ENCODE data around the gene ACTG1.

Gene ACTG1

DNA sequence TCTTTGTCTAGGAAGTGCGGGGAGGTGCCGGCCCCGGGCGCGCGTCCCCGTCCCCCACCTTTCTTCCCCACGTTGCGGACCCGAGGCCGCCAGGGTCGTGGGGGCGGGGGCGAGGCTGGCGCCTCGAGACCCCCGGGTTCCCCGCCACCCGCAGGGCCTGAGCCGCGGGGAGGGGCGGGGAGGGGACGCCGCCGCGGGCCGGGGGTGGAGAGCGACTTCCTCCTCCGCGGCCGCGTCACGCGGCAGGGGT is 1.8 kb upstream of the ACTG1 start:
- WGBS, 2 experiments (ENCODE audit: insufficient coverage in 2 of 2) = 0% methylated on average over 3 to 29 of the region's 34 CpGs
- H3K27ac ChIP-seq (ENCODE audit: low read depth, low read length, severe bottlenecking) = peak overlapping the region; percentile 92
- H3K4me1 ChIP-seq (ENCODE audit: control insufficient read depth, insufficient read depth, low read length, poor library complexity, severe bottlenecking) = peaks cover 36% of the 10 kb centered on the region
- peak overlapping the region; percentile 61 for H3K4me3 ChIP-seq (ENCODE audit: extremely low read depth, insufficient read depth, low read length, poor library complexity, severe bottlenecking)
- H3K9me3 ChIP-seq (ENCODE audit: control insufficient read depth, low read length) = no peaks in the 10 kb centered on the region
- peaks cover 30% of the 10 kb centered on the region for H3K36me3 ChIP-seq (ENCODE audit: control insufficient read depth, insufficient read depth, low read length)

DNA sequence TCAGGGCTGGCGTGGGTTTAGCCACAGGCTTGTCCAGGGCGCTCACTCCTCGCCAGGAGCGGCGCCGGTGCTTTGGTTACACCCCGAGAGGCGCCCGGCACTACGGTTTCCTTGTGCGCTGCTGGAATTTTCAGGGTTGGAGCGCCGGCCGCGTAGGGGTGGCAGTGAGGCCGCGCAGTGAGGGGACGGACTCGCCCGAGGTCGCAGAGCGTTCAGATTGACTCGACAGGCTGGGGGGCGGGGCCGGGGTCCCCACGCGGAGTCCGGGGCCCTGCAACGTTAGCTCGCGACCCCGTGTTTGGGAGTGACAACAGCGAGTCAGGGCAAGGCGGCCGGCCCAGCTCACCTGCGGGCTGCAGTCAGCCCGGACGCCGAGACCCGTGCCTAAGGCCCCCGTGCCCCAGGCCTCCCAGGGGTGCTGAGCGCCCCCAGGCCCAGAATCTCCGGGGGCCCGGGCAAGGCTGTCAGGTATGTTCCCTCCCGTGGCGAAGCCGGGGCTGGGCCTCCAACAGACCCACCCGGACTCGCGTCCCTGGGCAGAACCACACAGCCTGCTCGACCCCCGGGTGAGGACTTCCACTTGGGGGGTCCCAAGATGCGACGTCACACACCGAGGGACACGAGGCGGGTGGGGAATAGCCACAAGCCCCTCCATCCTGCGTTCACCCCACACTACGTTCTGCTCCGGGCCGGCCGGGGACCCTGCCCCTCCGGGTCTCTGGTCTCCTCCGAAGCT is 1.3 kb upstream of the ACTG1 start:
- Histone ChIP-seq H3K9me3 (ENCODE audit: control insufficient read depth, low read length) (no peaks in the 10 kb centered on the region), H3K4me1 (ENCODE audit: control insufficient read depth, insufficient read depth, low read length, poor library complexity, severe bottlenecking) (peaks cover 33% of the 10 kb centered on the region), H3K36me3 (ENCODE audit: control insufficient read depth, insufficient read depth, low read length) (peaks cover 35% of the 10 kb centered on the region), H3K27ac (ENCODE audit: low read depth, low read length, severe bottlenecking) (peak overlapping the region; percentile 92), H3K4me3 (ENCODE audit: extremely low read depth, insufficient read depth, low read length, poor library complexity, severe bottlenecking) (peak overlapping the region; percentile 61)
- 1% methylated on average over 61 to 63 of the region's 64 CpGs for WGBS, 2 experiments (ENCODE audit: insufficient coverage in 2 of 2)

DNA sequence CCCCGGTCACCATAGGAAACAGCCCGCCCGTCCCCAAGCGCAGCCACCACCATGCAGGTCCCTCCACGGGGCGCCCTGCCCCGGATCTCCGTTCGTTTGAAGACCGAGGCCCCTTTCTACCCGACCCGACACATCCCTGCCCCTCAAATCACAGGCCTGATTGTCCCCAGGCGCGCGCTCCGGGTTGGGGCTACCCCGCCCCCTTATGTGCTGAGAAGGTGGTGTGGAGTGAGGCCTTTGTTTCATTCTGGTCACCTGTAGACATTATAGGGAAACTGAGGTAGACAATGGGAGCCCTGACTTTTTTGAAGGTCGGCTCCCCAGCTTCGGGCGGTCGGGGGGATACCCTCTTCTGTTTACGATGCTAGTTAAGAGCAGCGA is 763 bp upstream of the ACTG1 start:
- WGBS, 2 experiments (ENCODE audit: insufficient coverage in 2 of 2) = 0% methylated on average over 10 to 13 of the region's 23 CpGs
- H3K27ac ChIP-seq (ENCODE audit: low read depth, low read length, severe bottlenecking) = peak overlapping the region; percentile 92

DNA sequence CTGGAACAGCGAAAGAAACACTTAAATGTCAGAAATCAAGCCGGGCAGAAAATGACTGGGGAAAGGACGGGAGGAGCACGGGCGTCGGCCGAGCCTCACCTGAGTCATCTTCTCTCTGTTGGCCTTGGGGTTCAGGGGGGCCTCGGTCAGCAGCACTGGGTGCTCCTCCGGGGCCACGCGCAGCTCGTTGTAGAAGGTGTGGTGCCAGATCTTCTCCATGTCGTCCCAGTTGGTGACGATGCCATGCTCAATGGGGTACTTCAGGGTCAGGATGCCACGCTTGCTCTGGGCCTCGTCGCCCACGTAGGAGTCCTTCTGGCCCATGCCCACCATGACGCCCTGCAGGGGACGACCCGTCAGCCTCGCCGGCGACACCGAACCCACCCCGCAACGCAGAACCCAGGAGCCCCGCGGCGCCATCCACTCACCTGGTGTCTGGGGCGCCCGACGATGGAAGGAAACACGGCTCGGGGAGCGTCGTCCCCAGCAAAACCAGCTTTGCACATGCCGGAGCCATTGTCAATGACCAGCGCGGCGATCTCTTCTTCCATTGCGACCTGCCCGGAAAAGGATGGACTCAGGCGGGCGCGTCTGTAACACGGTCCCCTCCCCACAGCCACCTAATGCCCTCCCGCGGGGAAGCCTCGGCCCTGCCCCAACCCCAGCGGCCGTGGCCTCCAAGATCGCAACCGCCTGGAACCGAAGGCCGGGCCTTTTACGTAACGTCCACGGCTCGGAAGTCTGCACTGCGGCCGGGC is 616 bp downstream of the ACTG1 start:
- WGBS, 2 experiments (ENCODE audit: insufficient coverage in 2 of 2) = 0 to 1% methylated on average over 48 to 62 of the region's 62 CpGs
- H3K4me3 ChIP-seq (ENCODE audit: extremely low read depth, insufficient read depth, low read length, poor library complexity, severe bottlenecking) = peak overlapping the region; percentile 84
- no peaks in the 10 kb centered on the region for H3K9me3 ChIP-seq (ENCODE audit: control insufficient read depth, low read length)
- H3K27ac ChIP-seq (ENCODE audit: low read depth, low read length, severe bottlenecking) = peak overlapping the region; percentile 69
- peaks cover 19% of the 10 kb centered on the region for H3K4me1 ChIP-seq (ENCODE audit: control insufficient read depth, insufficient read depth, low read length, poor library complexity, severe bottlenecking)
- H3K36me3 ChIP-seq (ENCODE audit: control insufficient read depth, insufficient read depth, low read length) = peaks cover 39% of the 10 kb centered on the region

More for the DNA sequence above, 763 bp upstream of the ACTG1 start:
- Histone ChIP-seq H3K36me3 (ENCODE audit: control insufficient read depth, insufficient read depth, low read length) (peaks cover 39% of the 10 kb centered on the region), H3K4me3 (ENCODE audit: extremely low read depth, insufficient read depth, low read length, poor library complexity, severe bottlenecking) (peak overlapping the region; percentile 61), H3K4me1 (ENCODE audit: control insufficient read depth, insufficient read depth, low read length, poor library complexity, severe bottlenecking) (peaks cover 32% of the 10 kb centered on the region), H3K9me3 (ENCODE audit: control insufficient read depth, low read length) (no peaks in the 10 kb centered on the region)

DNA sequence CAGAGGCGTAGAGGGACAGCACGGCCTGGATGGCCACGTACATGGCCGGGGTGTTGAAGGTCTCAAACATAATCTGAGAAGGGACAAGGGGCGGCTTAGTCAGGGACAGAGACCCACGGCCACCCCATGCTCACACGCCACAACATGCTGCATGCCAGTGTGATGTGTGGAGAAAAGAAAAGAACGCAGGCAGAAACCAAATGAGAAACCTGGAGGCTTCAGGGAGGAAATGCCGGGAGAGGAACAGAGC is 1.1 kb downstream of the ACTG1 start:
- H3K9me3 ChIP-seq (ENCODE audit: control insufficient read depth, low read length) = no peaks in the 10 kb centered on the region
- peaks cover 39% of the 10 kb centered on the region for H3K36me3 ChIP-seq (ENCODE audit: control insufficient read depth, insufficient read depth, low read length)
- H3K27ac ChIP-seq (ENCODE audit: low read depth, low read length, severe bottlenecking) = peak overlapping the region; percentile 23
- peaks cover 14% of the 10 kb centered on the region for H3K4me1 ChIP-seq (ENCODE audit: control insufficient read depth, insufficient read depth, low read length, poor library complexity, severe bottlenecking)
- WGBS, 2 experiments (ENCODE audit: insufficient coverage in 2 of 2) = 3% methylated on average over 5 to 7 of the region's 9 CpGs
- peak overlapping the region; percentile 84 for H3K4me3 ChIP-seq (ENCODE audit: extremely low read depth, insufficient read depth, low read length, poor library complexity, severe bottlenecking)

DNA sequence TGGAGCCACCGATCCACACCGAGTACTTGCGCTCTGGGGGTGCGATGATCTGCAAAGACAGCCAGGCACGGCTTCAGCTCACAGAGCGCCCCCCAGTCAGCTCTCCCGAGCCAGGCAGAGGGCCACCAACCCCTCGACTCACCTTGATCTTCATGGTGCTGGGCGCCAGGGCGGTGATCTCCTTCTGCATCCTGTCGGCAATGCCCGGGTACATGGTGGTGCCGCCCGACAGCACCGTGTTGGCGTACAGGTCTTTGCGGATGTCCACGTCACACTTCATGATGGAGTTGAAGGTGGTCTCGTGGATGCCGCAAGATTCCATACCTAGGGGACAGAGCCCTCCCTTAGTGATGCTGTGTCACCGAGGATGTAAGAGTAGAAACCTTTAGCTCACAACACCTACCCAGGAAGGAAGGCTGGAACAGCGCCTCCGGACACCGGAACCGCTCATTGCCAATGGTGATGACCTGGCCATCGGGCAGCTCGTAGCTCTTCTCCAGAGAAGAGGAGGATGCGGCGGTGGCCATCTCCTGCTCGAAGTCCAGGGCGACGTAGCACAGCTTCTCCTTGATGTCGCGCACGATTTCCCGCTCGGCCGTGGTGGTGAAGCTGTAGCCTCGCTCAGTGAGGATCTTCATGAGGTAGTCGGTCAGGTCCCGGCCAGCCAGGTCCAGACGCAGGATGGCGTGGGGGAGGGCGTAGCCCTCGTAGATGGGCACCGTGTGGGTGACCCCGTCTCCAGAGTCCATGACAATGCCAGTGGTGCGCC is 1.6 kb downstream of the ACTG1 start:
- peak overlapping the region; percentile 84 for H3K4me3 ChIP-seq (ENCODE audit: extremely low read depth, insufficient read depth, low read length, poor library complexity, severe bottlenecking)
- H3K27ac ChIP-seq (ENCODE audit: low read depth, low read length, severe bottlenecking) = peak overlapping the region; percentile 23
- WGBS, 2 experiments (ENCODE audit: insufficient coverage in 2 of 2) = 4 to 5% methylated on average over 31 to 45 of the region's 48 CpGs
- H3K36me3 ChIP-seq (ENCODE audit: control insufficient read depth, insufficient read depth, low read length) = peaks cover 39% of the 10 kb centered on the region
- H3K4me1 ChIP-seq (ENCODE audit: control insufficient read depth, insufficient read depth, low read length, poor library complexity, severe bottlenecking) = peaks cover 9% of the 10 kb centered on the region
- H3K9me3 ChIP-seq (ENCODE audit: control insufficient read depth, low read length) = no peaks in the 10 kb centered on the region

DNA sequence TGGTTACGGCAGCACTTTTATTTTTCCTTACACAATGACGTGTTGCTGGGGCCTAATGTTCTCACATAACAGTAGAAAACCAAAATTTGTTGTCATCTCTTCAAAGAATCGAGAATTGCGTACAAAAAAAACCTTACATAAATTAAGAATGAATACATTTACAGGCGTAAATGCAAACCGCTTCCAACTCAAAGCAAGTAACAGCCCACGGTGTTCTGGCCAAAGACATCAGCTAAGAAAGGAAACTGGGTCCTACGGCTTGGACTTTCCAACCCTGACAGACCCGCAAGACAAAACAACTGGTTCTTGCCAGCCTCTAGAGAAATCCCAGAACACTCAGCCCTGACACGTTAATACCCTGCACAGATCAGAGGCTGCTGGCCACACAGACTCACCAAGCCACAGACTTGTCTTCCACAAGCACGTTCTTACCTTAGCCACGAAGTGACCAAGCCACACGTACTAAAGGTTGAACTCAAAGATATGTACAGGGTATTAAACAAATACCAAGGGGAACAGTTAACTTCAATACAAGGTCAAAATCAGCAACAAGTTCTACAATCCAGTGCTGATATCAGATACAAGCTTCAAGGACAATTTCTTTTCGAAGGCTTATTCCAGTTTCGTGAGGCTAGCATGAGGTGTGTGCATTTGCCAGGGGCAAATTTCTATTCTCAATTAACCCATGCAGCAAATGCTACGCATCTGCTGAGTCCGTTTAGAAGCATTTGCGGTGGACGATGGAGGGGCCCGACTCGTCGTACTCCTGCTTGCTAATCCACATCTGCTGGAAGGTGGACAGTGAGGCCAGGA is 2.4 kb downstream of the ACTG1 start:
- H3K27ac ChIP-seq (ENCODE audit: low read depth, low read length, severe bottlenecking) = peak overlapping the region; percentile 16
- H3K9me3 ChIP-seq (ENCODE audit: control insufficient read depth, low read length) = no peaks in the 10 kb centered on the region
- peaks cover 6% of the 10 kb centered on the region for H3K4me1 ChIP-seq (ENCODE audit: control insufficient read depth, insufficient read depth, low read length, poor library complexity, severe bottlenecking)
- peaks cover 39% of the 10 kb centered on the region for H3K36me3 ChIP-seq (ENCODE audit: control insufficient read depth, insufficient read depth, low read length)
- peak overlapping the region; percentile 84 for H3K4me3 ChIP-seq (ENCODE audit: extremely low read depth, insufficient read depth, low read length, poor library complexity, severe bottlenecking)
- WGBS, 2 experiments (ENCODE audit: insufficient coverage in 2 of 2) = 18 to 22% methylated on average over 17 to 18 of the region's 22 CpGs

DNA sequence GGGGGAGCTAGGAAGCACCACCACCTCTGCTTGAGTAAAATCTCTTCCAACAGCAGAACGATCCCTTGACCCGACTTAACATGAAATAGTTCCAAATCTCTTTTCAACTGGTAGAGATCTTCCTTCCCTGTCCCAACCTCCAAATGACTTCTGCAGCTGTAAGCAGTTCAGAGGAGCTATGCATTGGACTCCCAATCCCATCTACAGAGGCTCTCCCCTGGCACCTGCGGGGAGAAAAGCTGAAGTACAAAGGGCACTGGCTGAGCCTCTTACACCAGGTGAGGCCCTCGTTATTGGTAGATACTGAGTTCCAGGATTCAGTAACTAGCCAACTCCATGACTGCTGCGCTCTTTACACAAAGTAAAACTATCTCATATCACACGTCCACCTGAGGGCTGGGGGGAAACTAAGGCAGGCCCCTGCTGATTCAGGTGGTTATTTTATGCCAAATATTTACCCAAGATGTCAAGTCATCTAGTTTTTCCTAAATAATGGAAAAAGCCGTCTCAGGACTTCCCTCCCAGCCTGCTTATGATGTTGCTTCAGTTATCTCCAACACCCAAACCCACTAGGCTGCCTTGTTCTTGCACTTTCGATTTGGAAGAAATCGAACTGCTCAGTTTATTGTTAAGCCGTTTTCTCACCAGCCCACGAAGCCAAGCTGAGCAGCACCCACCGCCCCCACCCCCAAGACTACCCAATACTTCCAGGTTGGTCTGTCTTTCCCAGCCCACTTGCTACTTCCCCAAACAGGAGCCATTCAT is 3.2 kb downstream of the ACTG1 start:
- 57 to 62% methylated on average over 8 to 10 of the region's 12 CpGs for whole genome bisulfite sequencing, 2 experiments (ENCODE audit: insufficient coverage in 2 of 2)
- H3K27ac ChIP-seq (ENCODE audit: low read depth, low read length, severe bottlenecking) = peak overlapping the region; percentile 23
- peak overlapping the region; percentile 84 for H3K4me3 ChIP-seq (ENCODE audit: extremely low read depth, insufficient read depth, low read length, poor library complexity, severe bottlenecking)
- no peaks in the 10 kb centered on the region for H3K9me3 ChIP-seq (ENCODE audit: control insufficient read depth, low read length)
- peaks cover 6% of the 10 kb centered on the region for H3K4me1 ChIP-seq (ENCODE audit: control insufficient read depth, insufficient read depth, low read length, poor library complexity, severe bottlenecking)
- H3K36me3 ChIP-seq (ENCODE audit: control insufficient read depth, insufficient read depth, low read length) = peaks cover 39% of the 10 kb centered on the region

DNA sequence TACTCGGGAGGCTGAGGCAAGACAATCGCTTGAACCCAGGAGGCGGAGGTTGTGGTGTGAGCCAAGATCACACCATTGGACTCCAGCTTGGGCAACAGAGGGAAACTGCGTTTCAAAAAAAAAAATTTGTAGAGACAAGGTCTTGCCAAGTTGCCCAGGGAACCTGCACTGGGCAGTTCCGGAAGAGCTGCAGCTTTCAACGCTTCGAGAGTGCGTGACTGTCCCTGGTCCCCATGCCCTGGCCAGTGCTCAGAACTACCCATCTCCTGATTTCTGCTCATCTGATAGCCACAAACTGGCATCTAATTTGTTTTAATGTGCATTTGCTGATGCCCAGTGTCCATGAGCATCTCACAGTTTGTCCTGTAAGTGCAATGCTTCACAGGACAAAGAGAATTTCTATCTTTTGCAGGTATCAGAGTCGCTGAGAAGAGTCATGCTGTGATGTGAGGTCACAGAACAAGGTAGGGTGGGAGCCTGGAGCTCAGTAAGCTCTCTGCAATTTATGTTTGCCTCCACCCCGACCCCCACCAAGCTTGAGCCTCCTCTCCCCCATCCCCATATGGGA is 3.9 kb downstream of the ACTG1 start:
- peak overlapping the region; percentile 23 for H3K27ac ChIP-seq (ENCODE audit: low read depth, low read length, severe bottlenecking)
- peak overlapping the region; percentile 84 for H3K4me3 ChIP-seq (ENCODE audit: extremely low read depth, insufficient read depth, low read length, poor library complexity, severe bottlenecking)
- 86 to 88% methylated on average over 9 of the region's 10 CpGs for WGBS, 2 experiments (ENCODE audit: insufficient coverage in 2 of 2)
- no peaks in the 10 kb centered on the region for H3K9me3 ChIP-seq (ENCODE audit: control insufficient read depth, low read length)
- peaks cover 3% of the 10 kb centered on the region for H3K4me1 ChIP-seq (ENCODE audit: control insufficient read depth, insufficient read depth, low read length, poor library complexity, severe bottlenecking)
- H3K36me3 ChIP-seq (ENCODE audit: control insufficient read depth, insufficient read depth, low read length) = peaks cover 39% of the 10 kb centered on the region

DNA sequence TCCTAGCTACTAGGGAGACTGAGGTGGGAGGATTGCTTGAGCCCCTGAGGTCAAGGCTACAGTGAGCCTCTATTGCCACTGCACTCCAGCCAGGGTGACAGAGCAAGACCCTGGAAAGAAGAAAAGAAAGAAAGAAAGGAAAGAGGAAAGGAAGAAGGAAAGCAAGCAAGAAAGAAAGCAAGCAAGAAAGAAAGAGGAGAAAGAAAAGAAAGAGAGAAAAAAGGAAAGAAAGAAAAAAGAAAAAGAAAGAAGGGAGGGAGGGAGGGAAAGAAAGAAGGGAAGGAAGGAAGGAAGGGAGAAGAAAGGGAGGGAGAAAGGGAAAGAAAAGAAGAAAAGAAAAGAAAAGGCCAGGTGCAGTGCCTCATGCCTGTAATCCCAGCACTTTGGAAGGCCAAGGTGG is 9.0 kb downstream of the ACTG1 start:
- peaks cover 11% of the 10 kb centered on the region for H3K4me1 ChIP-seq (ENCODE audit: control insufficient read depth, insufficient read depth, low read length, poor library complexity, severe bottlenecking)
- H3K27ac ChIP-seq (ENCODE audit: low read depth, low read length, severe bottlenecking) = no peak overlapping the region
- H3K9me3 ChIP-seq (ENCODE audit: control insufficient read depth, low read length) = no peaks in the 10 kb centered on the region
- H3K36me3 ChIP-seq (ENCODE audit: control insufficient read depth, insufficient read depth, low read length) = peaks cover 1% of the 10 kb centered on the region
- no peak overlapping the region for H3K4me3 ChIP-seq (ENCODE audit: extremely low read depth, insufficient read depth, low read length, poor library complexity, severe bottlenecking)

All from mesodermal cell (in vitro differentiated cells).